CD4-positive, alpha-beta T cell treated with Interleukin-21 for 1 hour (primary cell): ENCODE measurements around the gene PRKAB1.

Experiments
- DNase-seq: peaks from one replicate; pipeline ENCODE4 v3.0.0-alpha.2; 2020

PRKAB1 gene

GRCh38 chr12:119664642-119665041 lies 3.3 kb upstream of the PRKAB1 start:
- DNase-seq = no peak

GRCh38 chr12:119665164-119665929 lies 2.6 kb upstream of the PRKAB1 start:
- no peak for DNase-seq

- no peak for DNase-seq
These were observed 1.6 kb upstream of the PRKAB1 start for GRCh38 chr12:119666226-119666795.

- no peak for DNase-seq
These were observed 895 bp upstream of the PRKAB1 start for GRCh38 chr12:119666900-119667576.

- DNase-seq = no peak
These were observed 450 bp downstream of the PRKAB1 start for GRCh38 chr12:119668324-119668841.

GRCh38 chr12:119669744-119670472 lies 2.0 kb downstream of the PRKAB1 start:
- DNase-seq = no peak

- DNase-seq = no peak
These were observed 3.1 kb downstream of the PRKAB1 start for GRCh38 chr12:119671070-119671469.

GRCh38 chr12:119672194-119672593 lies 4.3 kb downstream of the PRKAB1 start:
- DNase-seq = no peak

GRCh38 chr12:119673634-119674033 lies 5.7 kb downstream of the PRKAB1 start:
- DNase-seq = no peak

- DNase-seq = no peak
These were observed 6.6 kb downstream of the PRKAB1 start for GRCh38 chr12:119674560-119674959.

GRCh38 chr12:119676022-119676421 lies 8.1 kb downstream of the PRKAB1 start:
- no peak for DNase-seq

- no peak for DNase-seq
These were observed 8.6 kb downstream of the PRKAB1 start for GRCh38 chr12:119676573-119676972.

GRCh38 chr12:119678459-119678858 lies 10.5 kb downstream of the PRKAB1 start:
- DNase-seq = no peak

GRCh38 chr12:119679081-119679480 lies 11.1 kb downstream of the PRKAB1 start:
- no peak for DNase-seq

- DNase-seq = no peak
These were observed 11.6 kb downstream of the PRKAB1 start for GRCh38 chr12:119679490-119679889.

- DNase-seq = no peak
These were observed 13.2 kb downstream of the PRKAB1 start for GRCh38 chr12:119681111-119681510.

- DNase-seq = no peak
These were observed 14.1 kb downstream of the PRKAB1 start for GRCh38 chr12:119681728-119682638.

GRCh38 chr12:119682639-119683252 lies 14.8 kb downstream of the PRKAB1 start:
- DNase-seq = no peak

- no peak for DNase-seq
These were observed 15.5 kb downstream of the PRKAB1 start for GRCh38 chr12:119683413-119683812.

GRCh38 chr12:119683816-119684215 lies 15.9 kb downstream of the PRKAB1 start:
- no peak for DNase-seq

- DNase-seq = no peak
These were observed 16.9 kb downstream of the PRKAB1 start for GRCh38 chr12:119684711-119685369.
